HG02759 (cell line): ENCODE results near the gene BATF2.
"Not testable (repeated sequence)": the region's sequence is repeated elsewhere in the genome, so short reads cannot be mapped to it uniquely, and the experiment has no call there.

Experiments
- ATAC-seq: cut with Tn5 transposase; IDR thresholded peaks from one replicate; pipeline ENCODE4 v1.9.1; 2021; ENCODE audit warnings: mild to moderate bottlenecking, moderate library complexity; ENCODE audit not compliant: unreplicated experiment

The BATF2 gene

DNA sequence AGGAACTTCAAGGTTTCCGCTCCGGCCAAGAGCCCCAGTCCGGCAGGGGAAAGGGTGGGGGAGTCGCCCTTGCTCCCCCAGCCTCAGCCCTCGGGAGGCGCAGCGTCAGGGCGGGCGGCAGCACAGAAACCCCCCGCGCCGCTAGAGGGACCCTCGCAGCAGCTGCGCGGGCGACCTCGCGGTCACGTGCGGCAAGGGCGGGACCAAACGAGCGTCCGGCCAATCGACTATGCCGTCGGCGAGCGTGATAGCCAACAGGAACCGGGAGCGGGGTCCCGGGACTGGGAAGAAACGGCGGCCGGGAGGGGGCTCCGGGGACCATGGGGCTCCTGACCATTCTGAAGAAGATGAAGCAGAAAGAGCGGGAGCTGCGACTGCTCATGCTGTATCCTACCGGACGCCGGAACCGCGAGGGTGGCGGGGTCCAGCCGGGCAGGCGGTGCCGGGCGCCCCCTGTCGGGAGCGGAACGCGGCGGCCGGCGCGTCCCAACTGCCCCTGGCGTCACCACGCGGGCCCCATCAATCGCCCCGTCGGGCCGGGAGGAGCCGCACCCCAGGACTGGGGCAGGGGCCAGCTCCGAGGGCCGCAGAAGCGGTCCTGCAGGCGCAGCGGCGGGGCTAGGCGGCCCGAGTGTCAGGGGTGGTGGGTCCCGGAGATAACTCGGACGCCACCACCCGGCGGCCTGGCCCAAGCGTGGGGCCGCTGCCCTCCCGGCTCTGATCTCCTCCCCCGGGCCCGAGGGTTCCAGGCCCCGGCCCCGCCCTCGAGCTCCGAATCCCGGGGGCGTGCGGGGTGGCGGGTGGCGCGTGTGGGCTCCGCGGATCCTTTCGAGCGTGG, 17.3 kb upstream of the BATF2 start, which contains the start of gene ARL2:
TSS of gene ARL2 (plus strand) at position 273 of the 838 bp plus-strand sequence. CDS start at position 321, 48 bp downstream.
- ATAC-seq, result peak; percentile 82

DNA sequence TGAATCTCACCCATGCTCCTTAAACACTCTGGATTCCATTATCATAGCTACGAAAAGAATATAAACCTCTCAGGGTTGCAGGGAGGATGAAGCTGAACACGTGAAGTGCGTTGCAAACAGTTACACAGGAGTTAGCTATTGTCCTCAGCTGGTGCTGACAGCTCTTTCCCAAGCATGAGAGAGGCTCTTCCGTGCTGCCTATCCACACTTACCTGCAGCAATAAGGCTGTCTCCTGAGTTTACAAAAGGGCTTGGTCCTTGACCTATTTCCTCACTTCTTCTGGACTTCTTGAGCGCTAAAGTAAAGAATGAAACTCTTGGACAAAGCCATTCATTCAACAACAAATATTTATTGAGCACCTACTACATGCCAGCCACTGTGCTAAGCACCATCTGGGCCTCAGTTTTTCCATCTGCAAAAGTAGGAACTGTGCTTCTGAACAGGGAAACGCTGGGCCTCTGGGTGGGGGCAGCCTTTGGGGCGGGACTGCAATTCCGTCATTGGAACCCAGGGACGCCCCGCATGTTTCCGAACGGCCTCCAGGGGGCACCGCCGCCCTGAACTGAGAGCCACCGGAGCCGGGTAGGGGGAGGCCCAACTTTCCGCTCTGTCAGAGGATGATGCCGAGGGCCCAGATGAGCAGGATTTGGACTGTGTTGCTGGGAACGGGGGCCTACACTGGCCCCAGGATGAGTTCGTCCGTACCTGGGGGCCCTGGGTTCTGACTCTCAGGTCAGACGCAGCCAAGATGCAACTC, 16.5 kb upstream of the BATF2 start:
- ATAC-seq, result peak; percentile 62

DNA sequence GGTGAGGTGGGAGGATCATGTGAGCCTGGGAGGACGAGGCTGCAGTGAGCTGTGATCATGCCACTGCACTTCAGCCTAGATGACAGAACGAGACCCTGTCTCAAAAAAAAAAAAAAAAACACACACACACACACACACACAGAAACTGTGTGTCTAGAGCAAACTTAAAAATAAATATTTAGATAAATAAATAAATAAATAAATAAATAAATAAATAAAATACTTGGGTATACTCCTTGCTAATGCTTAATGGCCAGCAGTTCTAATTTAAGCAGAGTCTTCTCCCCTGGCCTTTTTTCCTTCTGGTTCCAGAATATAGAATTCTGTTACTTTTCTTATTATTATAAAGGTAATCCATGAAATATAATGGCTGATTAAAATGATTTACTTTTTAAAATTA, 12.1 kb upstream of the BATF2 start:
- ATAC-seq, result no peak

DNA sequence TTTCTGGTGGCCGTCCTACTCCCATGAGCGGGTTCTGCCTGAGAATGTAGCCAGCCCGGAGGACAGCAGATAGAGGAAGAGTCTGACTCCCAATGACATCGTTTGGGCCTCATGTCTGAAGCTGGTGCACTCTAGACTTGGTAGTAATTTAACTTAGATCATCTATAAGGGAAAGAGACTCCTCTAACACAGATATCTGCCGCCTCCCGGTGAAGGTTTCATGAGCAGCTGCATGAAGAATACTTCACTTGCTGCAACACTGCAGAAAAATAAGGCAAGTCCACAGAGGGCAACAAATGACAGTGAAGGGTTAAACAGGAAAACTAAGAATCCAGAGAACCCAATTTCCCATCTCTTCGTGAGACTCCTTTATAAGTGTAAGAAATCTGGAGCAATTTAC, 11.2 kb upstream of the BATF2 start:
- ATAC-seq, result no peak

DNA sequence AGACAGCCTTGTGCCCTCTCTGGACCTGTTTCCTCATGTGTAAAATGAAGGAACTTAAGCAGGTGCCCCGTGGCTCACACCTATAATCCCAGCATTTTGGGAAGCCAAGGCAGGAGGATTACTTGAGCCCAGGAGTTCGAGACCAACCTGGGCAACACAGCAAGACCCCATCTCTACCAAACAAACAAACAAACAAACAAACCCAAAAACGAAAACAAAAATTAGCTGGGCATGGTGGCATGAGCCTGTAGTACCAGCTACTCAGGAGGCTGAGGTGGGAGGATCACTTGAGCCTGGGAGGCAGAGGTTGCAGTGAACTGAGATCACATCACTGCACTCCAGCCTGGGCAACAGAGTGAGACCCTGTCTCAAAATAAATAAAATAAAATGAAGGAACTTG, 7.2 kb upstream of the BATF2 start:
- not testable (repeated sequence) for ATAC-seq

DNA sequence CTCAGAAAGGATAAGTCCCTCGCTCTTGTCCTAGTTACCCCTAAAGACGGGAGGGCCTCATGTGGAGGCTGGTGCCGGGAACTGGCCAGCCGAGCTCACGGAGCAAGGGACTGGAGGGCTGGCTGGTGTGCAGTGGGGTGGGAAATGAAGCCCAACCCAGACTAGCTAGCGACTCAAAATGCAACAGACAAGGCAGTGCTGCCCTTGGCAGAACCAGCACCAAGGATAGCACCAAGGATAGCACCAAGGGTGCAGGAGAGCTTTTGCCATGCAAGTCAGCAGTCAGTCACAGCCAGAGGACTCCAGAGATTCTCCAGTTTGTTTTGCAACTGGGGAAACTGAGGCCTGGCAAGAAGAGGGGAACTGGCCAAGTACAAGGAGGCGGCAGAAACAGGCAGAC, 6.5 kb upstream of the BATF2 start:
- no peak for ATAC-seq

DNA sequence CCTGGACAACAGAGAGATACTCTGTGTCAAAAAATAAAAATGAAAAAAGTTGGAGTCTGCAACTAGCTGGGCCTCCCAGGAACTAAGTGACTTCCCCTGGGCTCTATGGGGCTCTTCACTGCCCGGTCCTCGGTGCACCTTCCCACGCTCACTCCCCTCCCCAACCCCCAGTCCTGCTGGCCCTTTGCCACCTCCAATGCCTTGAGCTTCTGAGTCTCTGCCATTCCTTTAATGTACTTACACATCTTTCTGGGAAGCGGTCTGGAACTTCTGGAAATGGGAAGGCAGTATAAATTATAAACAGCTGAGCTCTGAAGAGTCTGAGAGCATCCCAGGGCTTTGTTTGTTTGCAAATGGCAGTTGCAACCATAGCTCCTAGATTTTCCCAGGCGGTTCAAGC, 5.9 kb upstream of the BATF2 start:
- ATAC-seq, result no peak

DNA sequence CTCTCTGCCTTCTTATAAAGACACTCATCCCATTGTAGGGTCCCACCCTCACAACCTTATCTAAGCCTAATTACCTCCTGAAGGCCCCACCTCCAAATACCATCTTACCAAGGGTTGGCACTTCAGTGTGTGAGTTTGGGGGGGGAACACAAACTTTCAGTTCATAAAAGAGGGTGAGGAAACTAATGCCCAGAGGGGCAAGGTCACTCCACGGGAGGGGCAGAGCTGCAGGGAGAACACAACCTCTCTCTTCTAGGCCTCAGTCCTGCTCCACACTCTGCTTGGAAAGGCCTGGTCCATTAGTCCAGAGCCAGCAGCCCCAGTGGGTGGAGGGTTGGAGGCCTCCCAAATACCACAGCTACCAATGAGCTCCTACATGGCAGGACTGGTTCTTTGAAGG, 2.7 kb upstream of the BATF2 start:
- no peak for ATAC-seq

DNA sequence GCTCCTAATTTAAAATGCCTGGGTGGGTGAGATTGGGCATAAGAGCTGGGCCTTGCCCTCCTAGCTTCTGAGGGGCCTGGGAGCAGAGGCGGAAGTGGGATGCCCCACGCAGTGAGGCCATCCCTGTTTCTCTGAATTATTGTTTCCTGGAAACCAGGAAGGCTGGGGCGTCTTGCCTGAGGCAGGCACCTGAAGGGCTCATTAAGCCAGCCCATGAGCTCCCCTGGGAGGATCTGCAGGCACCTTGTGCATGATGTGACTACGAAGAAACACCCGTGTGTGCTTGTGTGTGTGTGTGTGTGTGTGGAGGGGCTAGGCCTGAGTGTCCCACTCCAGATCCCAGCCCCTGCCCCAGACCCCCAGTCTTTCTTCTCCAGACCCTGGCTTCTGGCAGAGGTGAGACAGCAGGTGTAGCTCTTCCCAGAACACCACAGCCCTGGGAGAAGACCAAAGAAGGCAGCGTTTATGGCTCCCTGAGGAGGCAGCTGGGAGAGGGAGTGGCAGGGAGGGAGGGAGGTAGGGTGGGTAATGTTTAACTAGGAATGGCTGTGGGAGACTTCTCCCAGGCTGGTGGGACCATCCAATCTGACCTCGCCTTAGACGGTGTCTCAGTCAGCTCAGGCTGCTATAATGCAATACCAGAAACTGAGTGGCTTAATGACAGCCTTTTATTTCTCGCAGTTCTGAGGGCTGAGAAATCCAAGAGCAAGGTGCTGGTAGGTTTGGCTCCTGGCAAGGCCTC, 2.1 kb upstream of the BATF2 start:
- no peak for ATAC-seq

DNA sequence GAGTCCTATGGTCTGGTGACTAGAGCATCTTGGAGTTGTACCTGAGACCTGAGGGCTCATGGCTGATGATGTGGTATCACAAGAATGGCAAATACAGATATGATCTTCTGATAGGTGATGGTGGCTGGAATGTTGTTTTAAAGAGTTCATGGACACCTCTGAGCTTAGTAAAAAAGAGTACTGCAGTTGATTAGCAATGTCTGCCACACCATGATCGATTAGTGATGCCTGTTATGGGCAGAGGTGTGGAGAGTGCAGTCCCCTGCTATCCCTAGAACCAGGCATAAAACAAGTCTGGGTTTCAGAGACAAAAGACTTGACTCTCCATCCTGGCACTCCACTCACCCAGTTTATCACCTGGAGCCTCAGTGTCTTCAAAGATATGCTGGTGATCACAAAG, 1.4 kb upstream of the BATF2 start:
- no peak for ATAC-seq

DNA sequence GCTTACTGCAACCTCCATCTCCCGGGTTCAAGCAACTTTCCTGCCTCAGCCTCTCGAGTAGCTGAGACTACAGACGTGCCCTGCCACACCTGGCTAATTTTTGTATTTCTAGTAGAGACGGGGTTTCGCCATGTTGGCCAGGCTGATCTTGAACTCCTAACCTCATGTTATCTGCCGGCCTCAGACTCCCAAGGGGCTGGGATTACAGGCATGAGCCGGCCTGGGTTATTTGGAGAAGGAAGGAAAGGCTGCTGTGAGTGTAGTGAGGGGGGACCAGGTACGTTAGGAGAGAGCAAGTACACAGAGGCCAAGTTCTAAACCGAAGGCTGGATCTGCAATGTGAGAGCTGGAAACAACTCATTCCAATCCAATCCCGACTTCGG, 453 bp downstream of the BATF2 start:
- ATAC-seq, result no peak

DNA sequence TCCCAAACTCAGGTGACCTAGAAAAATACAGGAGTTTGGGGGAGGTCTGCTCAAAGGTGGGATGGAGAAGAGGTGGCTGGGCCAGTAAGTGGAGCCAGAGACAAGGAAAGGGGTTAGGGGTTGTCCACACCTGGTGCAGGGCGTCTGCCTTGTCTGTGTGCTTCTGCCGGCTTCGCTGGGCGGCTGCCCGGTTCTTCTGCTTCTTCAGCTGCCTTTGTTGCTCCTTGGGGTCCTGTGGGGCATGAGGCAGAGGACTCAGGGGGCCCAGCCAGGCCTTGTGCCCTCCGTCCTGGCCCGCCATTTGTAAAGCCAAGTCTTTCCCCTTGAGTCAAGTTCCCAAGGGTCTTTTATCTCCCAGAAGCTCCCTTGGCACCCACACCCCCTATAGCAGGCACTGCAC, 2.5 kb downstream of the BATF2 start:
- no peak for ATAC-seq

DNA sequence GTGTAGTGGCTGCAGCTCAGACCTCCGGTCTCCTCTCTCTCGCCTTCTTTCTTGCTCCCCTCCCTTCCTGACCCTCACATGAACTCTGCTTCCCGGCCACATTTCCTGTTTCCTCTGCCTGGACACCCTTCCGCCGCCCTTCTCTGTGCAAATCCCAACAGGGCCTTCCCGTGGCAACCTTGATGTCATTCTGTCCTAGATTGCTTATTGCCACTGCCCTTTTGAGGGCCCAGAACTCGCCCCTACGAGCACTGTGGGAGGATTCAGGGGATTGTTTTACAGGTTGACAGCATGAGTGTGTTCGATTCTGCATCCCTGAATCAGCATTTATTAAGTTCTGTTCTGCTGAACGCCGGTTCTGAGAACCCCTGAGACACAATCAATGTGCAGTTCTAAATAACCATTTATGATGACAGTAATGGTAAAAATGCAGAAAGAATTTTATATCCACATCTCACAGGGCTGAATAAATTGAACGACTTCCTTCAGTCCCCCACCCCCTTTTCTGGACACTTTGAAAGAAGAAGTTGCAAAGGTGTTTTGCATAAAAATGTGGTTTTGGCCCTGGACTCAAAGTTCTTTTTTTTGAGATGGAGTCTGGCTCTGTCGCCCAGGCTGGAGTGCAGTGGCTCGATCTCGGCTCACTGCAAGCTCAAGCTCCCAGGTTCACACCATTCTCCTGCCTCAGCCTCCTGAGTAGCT, 6.4 kb downstream of the BATF2 start:
- ATAC-seq, result no peak

DNA sequence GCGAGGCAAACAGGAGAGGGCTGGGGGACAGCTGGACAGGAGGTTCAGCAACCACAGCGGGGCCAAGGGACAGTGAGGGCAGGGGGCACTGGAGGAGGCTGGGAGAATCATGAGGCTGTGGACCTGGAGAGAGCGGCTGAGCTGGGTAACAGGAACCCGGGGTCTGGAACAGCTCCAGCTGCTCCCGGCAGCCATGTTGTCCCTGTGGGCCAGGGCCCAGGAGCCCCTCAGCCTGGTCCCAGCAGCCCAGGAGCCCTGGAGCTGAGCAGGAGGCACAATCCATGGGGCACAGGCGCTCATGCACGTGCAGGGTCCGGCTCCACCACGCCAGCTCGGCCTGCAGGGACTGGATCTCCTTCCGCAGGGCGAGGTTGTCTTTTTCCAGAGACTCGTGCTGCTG, 7.4 kb downstream of the BATF2 start:
- ATAC-seq, result no peak

DNA sequence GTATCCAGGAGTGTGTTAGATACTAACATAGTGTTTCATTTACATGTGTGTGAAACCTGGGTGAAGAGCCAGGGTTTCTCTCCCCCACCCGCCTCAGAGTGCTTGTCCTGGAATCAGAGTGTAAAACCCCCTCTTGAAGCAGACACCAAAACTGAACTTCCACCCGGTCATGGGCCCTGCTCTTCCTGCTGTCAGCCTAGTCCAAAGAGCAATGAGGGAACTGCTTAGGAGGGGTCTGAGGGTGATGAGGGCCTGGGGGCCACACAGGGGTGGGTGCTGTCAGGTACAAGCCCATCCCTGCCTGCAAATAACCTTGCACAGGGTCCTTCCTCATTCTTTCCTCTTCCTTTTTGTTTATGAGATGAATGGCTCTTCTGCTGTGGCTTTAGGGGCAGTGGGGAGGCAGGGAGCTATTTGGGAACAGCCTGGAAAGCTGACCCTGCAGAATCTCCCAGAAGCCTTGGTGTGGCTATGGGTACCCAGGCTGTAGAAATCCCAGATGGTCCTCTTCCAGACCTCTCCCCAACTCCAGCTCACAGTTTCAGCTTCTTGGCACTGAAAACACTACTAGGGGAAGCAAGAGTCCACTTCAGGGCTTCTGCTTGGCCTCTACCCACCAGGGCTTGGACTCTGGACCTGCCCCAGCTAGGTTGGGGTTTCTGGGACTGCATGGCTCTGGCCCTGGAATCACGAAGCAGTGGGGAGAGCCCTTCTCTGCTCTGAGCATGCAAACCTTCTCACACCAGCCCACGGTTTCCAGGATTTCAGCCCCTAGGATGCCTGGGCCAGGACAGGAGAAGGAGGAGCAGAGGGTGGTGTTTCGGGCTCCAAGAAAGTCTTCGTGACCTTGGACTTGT, 8.5 kb downstream of the BATF2 start:
- no peak for ATAC-seq

DNA sequence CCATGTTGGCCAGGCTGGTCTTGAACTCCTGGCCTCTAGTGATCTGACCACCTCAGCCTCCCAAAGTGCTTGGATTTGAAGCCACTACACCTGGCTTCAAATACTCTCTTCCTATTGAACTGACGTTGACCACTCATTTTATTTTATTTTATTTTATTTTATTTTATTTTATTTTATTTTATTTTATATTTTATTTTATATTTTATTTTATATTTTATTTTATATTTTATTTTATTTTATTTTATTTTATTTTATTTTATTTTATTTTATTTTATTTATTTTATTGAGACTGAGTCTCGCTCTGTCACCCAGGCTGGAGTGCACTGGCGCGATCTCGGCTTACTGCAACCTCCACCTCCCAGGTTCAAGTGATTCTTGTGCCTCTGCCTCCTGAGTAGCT, 13.4 kb downstream of the BATF2 start:
- not testable (repeated sequence) for ATAC-seq

DNA sequence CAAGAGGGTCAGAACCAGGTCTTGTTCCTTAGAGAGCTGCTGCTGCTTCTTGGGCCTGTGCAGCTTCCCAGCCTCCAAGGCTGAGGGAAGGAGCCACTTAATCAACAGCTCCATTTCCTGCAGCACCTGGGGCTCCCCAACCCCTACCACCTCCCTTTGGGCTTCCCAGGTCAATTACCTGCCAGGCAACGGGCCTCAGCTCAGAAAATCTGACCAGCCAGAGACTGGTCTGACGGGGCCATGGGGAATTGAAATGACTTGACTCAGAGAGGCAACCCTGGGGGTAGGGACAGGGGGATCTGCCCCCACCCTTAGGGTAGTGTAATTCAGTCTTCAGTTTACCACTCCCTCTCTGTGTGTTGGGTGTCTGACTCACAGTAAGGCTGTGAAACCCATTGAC, 20.1 kb downstream of the BATF2 start:
- ATAC-seq, result no peak

DNA sequence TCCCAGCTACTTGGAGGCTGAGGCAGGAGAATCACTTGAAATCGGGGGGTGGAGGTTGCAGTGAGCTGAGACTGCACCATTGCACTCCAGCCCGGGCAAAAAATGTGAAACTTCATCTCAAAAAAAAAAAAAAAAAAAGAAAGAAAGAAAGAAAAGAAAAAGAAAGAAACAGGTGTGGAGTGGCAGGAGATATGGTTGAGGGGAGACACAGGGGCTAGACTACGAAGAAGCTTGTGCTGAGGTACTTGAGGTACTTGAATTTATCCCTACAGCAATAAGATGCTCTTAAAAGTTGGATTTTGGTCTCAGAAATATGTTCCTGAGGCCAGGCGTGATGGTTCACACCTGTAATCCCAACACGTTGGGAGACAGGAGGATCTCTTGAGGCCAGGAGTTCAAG, 22.6 kb downstream of the BATF2 start:
- no peak for ATAC-seq

DNA sequence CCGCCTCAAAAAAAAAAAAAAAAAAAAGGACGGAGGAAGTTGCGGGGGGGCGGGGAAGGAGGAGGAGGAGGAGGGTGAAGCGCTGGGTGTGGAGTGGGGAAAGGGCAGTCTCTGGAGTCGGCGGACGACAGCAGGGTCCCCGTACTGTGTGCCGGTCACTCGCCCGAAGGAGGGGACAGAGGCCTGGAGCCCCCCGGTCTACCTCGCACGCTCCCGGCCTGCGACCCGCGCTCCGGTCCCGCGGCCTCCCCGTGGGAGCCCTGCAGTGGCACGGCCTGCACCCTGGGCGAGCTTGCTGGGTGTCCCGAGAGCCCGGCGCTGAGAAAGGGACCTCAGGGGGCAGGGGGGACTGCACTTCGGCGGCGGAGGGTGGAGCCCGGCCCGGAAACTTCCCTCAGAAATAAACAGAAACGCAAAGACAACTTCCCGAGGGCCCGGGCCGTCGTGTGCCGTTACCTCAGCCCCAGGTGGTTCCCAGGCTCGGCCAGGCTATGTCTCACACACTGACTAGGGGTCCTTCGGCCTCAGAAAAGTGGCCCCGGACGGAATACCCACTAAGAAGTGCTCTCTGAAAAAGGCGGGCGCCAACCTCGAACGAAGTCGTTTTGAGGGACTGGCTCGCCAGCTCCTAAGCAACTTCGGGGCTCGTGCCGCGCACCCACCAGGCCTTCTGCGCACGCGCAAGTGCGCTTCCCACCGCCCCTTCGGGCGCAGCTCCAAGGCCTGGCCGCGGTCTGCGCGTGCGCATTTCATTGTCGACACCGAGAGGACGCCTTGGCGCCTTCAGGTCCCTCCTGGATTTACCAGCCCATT, 25.1 kb downstream of the BATF2 start, which contains the start of gene MAJIN:
TSS of gene MAJIN (minus strand) at position 688 of the 813 bp plus-strand sequence. CDS start 12,703 bp downstream, outside the sequence.
- ATAC-seq, result peak; percentile 44
